Body of pancreas (tissue), 4 donors: ENCODE data around the gene THEM5. TPM values are rescaled to one million over a fixed set of nuclear protein-coding genes. Genes with fewer than 3 reads are reported as not detected.

Source experiments
- ATAC-seq: fragments of 150-250 bp; one replicate; pipeline ENCODE4 v1.9.1; 2016
- DNase-seq, 4 donors: peaks; one replicate each; pipeline ENCODE4 v3.0.0-alpha.2; 2019
- H3K27ac ChIP-seq, 4 donors: fragments of 200-600 bp; sonication (generic); 1 replicate in 3 of 4; 2 replicates in 1 of 4; pipeline versions ENCODE4 v1.5.1 to v1.6.1; 2016 to 2019; ENCODE audit warnings: mild to moderate bottlenecking in 1 of 4, mixed read lengths in 1 of 4, moderate library complexity in 1 of 4
- H3K27me3 ChIP-seq, 2 donors: fragments of 200-600 bp; sonication (generic); one replicate each; pipeline ENCODE4 v1.6.0; 2016; ENCODE audit warnings: mild to moderate bottlenecking in 1 of 2
- H3K36me3 ChIP-seq, 2 donors: fragments of 200-600 bp; sonication (generic); replicated peaks in 1 of 2; 2 replicates each; pipeline ENCODE4 v1.5.1; 2016; ENCODE audit warnings: low read depth in 2 of 2; ENCODE audit not compliant: insufficient read depth in 1 of 2
- H3K4me1 ChIP-seq: fragments of 200-600 bp; sonication (generic); one replicate; pipeline ENCODE4 v1.6.0; 2016
- H3K4me3 ChIP-seq, 2 donors: fragments of 200-600 bp; sonication (generic); 1 replicate in 1 of 2; 2 replicates in 1 of 2; pipeline ENCODE4 v1.5.1; 2016 to 2019
- H3K9me3 ChIP-seq, 3 donors: fragments of 200-600 bp; sonication (generic); 1 replicate in 2 of 3; 2 replicates in 1 of 3; pipeline ENCODE4 v1.5.1; 2016
- POLR2A ChIP-seq, 3 donors: fragments of 450-650 bp; IDR thresholded peaks; one replicate each; pipeline ENCODE4 v1.6.1; 2016; ENCODE audit warnings: antibody characterized with exemption in 3 of 3, mild to moderate bottlenecking in 2 of 3
- WGBS, 2 donors: methylation state at CpG; one replicate each; pipeline ENCODE4 v1.1.5; 2017; 5-methylcytosine and 5-hydroxymethylcytosine counted together
- intact Hi-C: fragments of 100-400 bp; cut with DNase I; formaldehyde crosslinking; loops from one replicate; pipeline ENCODE4 v1.15.1; 2023
- total RNA-seq, 2 donors: library from RNA; depleted of rRNA; stranded (reverse); fragments of >200 nt; gene quantifications; one replicate each; pipeline ENCODE4 v1.1.0, GENCODE V29; 2016
- TF ChIP-seq, protein P1 (sequence below), 7 experiments: fragments of 450-650 bp in 4 of 7; fragments of 200-600 bp in 3 of 7; sonication (generic) in 3 of 7; IDR thresholded peaks; one replicate each; pipeline ENCODE4 v1.5.1; 2016 to 2019; ENCODE audit warnings: antibody characterized with exemption in 7 of 7

THEM5 gene
- total RNA-seq, 2 donors from 2014 or later, result not detected

DNA sequence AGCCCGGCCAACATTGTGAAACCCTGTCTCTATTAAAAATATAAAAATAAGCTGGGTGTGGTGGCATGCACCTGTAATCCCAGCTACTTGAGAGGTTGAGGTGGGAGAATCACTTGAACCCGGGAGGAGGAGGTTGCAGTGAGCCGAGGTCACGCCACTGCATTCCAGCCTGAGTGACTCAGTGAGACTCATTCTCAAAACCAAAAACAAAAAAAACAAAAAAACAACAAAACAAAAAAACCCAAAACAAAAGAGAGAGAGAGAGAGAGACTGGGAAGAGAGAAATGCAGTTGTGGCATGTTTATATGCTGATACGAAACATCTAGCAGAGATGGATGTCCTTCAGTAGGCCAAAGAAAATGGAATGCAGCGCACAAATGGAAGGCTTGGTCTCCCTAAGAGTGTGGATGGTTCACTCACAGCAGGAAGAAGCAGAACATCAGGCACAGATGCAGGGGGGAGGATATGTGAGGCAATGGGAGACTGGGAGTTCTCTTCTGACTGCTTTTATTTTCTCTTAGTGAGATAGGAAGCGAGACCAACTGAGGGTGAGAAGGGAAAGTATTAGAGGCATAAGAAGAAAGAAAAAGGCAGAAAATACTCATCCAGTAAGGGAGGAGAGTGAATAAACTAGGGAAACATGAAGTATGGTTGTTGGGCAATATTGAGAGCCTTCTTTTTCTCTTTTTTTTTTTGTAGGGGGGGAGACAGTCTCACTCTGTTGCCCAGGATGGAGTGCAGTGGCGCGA is 39.8 kb upstream of the THEM5 start:
- 95 to 96% methylated on average over 9 of the region's 9 CpGs for WGBS, 2 donors
- intact Hi-C loops, result no loop called here
- TF ChIP-seq, protein P1, sequence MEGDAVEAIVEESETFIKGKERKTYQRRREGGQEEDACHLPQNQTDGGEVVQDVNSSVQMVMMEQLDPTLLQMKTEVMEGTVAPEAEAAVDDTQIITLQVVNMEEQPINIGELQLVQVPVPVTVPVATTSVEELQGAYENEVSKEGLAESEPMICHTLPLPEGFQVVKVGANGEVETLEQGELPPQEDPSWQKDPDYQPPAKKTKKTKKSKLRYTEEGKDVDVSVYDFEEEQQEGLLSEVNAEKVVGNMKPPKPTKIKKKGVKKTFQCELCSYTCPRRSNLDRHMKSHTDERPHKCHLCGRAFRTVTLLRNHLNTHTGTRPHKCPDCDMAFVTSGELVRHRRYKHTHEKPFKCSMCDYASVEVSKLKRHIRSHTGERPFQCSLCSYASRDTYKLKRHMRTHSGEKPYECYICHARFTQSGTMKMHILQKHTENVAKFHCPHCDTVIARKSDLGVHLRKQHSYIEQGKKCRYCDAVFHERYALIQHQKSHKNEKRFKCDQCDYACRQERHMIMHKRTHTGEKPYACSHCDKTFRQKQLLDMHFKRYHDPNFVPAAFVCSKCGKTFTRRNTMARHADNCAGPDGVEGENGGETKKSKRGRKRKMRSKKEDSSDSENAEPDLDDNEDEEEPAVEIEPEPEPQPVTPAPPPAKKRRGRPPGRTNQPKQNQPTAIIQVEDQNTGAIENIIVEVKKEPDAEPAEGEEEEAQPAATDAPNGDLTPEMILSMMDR (IDR thresholded peaks at IDR 0.05), result no peak
- no peak for TF ChIP-seq POLR2A (IDR thresholded peaks at IDR 0.05)
- Histone ChIP-seq H3K4me1 (no peaks in the 10 kb centered on the region), H3K27me3 (no peaks in the 10 kb centered on the region), H3K36me3 (peaks cover 0 to 4% of the 10 kb centered on the region in 2 donors), H3K27ac (no peak overlapping the region), H3K4me3 (no peak overlapping the region), H3K9me3 (no peaks in the 10 kb centered on the region)
- ATAC-seq, result no peak
- no peak for DNase-seq

DNA sequence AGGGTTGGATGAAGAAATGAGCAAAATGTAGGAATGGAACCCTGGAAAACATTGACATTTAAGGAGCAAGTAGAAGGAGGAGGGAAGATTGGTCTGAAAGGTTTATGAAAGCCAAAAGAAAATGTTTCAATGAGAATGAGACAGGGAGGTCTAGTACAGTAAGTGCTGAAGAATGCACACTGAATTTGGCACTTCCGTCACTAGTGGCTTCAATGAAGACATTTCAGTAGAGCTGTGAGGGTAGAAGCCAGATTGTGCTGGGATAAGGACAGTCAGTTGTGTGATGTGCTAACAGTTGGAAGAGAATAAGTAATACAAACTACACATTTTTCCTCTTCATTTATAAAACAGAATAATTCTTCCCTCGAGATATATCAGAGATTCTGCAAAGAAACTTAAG is 38.7 kb upstream of the THEM5 start:
- Histone ChIP-seq H3K4me1 (no peaks in the 10 kb centered on the region), H3K9me3 (no peaks in the 10 kb centered on the region), H3K4me3 (no peak overlapping the region), H3K27me3 (no peaks in the 10 kb centered on the region), H3K27ac (no peak overlapping the region), H3K36me3 (peaks cover 4 to 6% of the 10 kb centered on the region in 2 donors)
- TF ChIP-seq, protein P1 (IDR thresholded peaks at IDR 0.05), result no peak
- TF ChIP-seq POLR2A (IDR thresholded peaks at IDR 0.05), result no peak
- intact Hi-C loops, result no loop called here
- ATAC-seq, result no peak
- DNase-seq, result no peak
- WGBS, 2 donors, result 89 to 92% methylated on average over 2 of the region's 2 CpGs

DNA sequence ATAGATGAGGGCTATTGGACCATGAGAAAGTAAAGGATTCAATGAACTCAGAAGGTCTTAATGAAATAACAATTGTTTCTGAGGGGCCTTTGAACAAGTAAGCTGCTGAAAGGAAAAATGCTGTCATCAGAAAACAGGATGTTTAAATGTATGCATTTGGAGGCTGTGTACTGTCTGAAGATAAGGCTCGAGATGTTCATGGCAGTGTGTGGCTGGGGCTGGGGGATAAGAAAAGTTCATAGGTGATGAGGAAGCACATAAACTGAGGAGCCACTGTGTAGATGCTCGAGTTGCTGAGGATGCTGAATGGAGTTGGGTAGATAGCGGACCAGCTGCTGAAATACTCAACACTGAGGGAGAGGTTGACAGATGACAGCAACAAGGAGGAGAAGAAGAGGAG is 38.0 kb upstream of the THEM5 start:
- intact Hi-C loops, result no loop called here
- Histone ChIP-seq H3K4me1 (no peaks in the 10 kb centered on the region), H3K27ac (no peak overlapping the region), H3K27me3 (no peaks in the 10 kb centered on the region), H3K36me3 (peaks cover 6% of the 10 kb centered on the region in 2 donors), H3K9me3 (no peaks in the 10 kb centered on the region), H3K4me3 (no peak overlapping the region)
- 69 to 74% methylated on average over 3 of the region's 3 CpGs for WGBS, 2 donors
- ATAC-seq, result no peak
- no peak for DNase-seq
- TF ChIP-seq POLR2A (IDR thresholded peaks at IDR 0.05), result no peak
- TF ChIP-seq, protein P1 (IDR thresholded peaks at IDR 0.05), result no peak

DNA sequence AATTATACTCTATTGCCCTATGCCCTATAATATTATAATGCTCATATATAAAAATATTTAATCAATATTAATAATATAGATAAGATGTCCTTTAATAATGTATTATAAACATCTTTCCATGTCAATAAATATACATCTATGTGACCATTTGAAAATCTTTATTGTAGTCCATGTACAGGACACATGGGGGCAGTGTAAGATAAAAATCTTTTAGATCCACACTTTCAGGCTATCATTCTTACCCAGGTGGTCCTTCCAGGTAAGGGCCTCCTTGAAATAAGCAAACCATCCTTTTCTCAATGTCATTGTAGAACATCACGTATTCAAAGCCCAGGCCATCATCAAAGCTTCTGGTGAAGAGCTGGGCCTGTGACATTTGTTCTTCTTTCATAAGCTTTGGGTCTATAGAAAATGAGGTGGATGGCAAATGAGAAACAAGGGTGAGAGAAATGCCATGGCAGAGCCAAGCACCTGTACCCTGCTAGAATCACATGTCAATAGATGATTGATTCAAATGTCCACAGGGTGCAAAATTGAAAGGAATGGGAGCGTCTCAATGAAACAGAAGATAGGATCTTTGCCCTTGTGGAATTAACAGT is 35.6 kb upstream of the THEM5 start:
- Histone ChIP-seq H3K36me3 (peaks cover 3 to 6% of the 10 kb centered on the region in 2 donors), H3K27me3 (no peaks in the 10 kb centered on the region), H3K4me1 (no peaks in the 10 kb centered on the region), H3K4me3 (no peak overlapping the region), H3K9me3 (no peaks in the 10 kb centered on the region), H3K27ac (no peak overlapping the region)
- TF ChIP-seq POLR2A (IDR thresholded peaks at IDR 0.05), result no peak
- TF ChIP-seq, protein P1 (IDR thresholded peaks at IDR 0.05), result peak in 6 of 7 experiments; percentile 23 to 40 (median 30)
- intact Hi-C loops, result no loop called here
- ATAC-seq, result no peak
- no peak for DNase-seq
- WGBS, 2 donors, result 87 to 88% methylated on average over 2 of the region's 2 CpGs
